Measurements from ENCODE around the gene KRTAP2-3.
"Not testable (repeated sequence)": the region's sequence is repeated elsewhere in the genome, so short reads cannot be mapped to it uniquely, and the experiment has no call there.

Gene KRTAP2-3

DNA sequence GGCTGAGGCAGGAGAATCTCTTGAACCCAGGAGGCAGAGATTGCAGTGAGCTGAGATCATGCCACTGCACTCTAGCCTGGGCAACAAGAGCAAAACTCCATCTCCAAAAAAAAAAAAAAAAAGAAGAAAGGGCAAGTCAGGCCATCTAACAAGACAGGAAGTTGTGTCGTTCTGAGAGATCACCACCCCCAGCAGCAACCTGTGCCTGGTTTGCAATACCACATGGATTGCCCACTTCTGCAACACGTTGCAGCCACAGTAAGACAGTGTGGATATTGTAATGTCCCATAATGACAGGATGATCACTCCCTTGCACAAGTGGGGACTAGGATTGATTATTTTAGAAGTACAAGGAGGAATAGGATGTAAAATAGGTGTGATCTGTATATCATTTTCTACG is 9.1 kb upstream of the KRTAP2-3 start:
- no peak for FAIRE-seq
- no peak for DNase-seq (ENCODE audit: low spot score)

DNA sequence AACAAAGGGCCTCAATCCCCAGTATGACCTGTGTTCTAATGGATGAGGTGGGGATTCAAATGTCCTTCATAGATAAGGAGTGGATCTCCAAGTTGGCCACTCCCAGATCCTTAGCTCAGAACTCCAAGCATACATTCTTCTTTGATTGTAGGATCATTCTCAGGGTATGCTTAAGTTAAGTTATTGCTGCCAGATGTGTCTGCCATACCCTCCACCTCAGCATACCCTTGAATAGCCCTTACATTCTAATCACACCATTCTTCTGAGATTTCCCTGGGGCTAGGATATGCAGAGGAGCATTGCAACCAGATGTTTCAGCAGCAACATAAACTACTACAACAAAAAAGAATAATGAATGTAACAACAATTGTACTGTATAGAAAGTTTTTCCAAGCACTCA is 7.4 kb upstream of the KRTAP2-3 start:
- FAIRE-seq (no peak), DNase-seq (ENCODE audit: low spot score) (no peak)

DNA sequence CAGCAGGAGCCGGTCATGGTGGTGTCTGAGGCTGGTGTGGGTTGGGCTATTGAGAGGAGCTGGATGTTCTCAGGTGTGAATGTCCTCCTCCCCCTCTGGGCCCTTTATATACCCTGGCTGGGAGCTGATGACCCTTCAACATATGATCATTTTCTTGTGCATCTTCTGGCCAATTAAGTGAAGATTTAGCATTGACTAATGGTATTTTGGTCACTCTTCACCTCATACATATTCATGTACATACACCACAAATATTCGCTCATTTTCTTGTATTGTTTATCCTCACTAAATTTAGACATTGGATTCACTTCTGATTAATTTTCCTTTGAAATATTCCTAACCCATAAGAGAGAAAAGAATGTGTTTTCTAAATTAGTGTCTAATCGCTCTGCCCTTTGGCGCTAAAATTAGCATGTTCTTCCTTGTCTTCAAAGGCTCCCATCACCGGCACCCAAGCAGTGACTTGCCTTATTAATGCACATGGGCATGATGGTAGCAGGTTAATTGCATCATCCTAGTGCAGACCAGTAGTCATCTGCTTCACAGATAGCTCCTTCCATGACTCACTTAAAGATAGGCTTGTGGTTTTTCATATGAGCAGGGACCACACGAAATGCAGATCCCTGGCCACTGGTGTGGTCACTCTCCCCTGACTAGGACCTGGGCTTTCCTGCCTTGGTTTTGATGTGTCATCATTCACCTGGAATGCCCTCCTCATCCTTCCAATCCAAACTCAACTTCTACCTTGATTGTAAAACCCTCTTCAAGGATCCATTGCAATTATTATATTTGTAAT is 6.1 kb upstream of the KRTAP2-3 start, which contains the start of gene KRTAP2-4:
Gene KRTAP2-4 (minus strand): TSS at position 51 of the 796 bp plus-strand sequence. CDS start 34 bp downstream, at position 17.
- DNase-seq (ENCODE audit: low spot score) (peak; percentile 99), FAIRE-seq (peak; percentile 99)

DNA sequence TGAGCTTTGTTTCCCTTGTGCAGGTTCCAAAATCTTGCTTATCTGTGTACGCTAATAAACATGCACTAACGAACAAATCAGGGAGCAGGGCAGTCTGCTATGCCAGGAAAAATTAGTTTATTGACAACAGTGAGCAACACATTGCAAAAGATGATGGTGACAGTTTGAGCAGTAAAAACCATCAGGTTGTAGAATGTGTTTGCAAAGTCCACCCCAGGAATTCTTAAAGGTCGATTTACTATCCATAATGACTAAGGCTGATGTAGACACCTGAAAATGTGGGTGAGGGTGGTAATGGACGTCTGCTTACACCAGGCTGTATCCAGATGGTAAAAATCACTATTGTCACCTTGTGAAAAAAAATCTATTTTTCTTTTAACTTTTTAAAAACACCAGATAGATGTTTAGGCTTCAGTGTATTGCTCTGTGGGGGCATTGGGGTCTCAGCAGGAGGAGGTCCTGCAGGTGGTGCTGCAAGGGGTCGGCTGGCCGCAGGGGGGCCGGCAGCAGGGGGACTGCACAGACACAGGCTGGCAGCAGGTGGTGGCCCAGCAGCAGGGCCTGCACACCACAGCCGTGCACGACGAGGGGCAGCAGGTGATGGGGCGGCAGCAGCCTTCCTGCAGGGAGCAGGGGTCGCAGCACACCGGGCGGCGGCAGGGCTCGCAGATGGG is 5.2 kb upstream of the KRTAP2-3 start:
- FAIRE-seq; DNase-seq (ENCODE audit: low spot score): not testable (repeated sequence)

DNA sequence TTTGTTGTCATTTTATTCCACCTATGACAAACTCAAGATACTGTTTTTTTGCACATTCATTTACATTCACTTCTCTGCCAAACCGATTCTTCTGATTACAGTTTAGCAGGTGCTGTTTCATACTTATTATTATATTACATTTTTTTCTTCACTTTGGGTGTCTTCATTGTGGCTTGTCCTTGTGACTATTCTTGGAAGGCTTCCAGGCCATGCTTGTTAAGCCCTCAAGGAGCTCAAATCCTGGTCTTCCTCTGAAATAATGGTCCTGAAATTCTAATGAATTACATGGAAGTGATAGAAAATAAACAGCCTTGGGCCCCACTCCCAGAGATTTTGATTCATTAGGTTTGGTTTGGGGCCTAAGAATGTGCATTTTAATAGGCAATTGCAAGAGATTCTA is 4.4 kb upstream of the KRTAP2-3 start:
- DNase-seq (ENCODE audit: low spot score) (no peak), FAIRE-seq (no peak)

DNA sequence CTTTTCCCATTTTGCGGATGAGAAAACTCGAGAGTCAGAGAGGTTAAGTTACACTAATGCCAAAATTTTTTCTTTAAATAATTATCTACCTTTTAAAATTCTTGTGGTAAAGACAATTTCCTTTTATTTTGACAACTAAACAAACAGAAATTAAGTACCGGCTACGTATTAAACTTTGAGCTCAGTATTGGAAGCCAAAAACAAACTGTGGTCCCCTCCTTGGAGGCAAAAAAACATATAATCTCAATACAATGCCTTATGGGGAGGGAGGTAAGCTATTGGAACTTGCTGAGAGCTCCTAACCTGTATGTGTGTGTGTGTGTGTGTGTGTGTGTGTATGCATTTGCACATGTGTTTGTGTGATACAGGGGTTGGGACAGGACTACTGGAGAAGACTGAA is 3.5 kb upstream of the KRTAP2-3 start:
- no peak for DNase-seq (ENCODE audit: low spot score)

DNA sequence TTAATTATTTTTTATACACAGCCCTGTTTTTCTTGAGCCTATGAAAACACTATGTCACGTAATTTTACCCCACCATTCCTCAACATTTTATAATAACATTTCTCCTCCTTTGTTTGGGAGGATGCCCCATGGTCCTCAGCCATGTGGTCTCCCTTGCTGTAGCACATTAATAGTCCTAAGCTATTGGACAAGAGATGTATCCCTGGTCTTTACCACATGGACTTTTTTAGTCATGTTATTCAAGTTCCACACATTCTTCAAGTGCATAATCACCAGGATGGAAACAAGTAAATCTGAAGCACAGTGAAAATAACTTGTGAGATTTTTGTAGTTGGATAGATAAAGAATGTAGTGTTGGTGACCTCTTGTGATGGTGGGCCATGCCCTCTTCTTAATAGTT is 2.0 kb upstream of the KRTAP2-3 start:
- FAIRE-seq (peak; percentile 95), DNase-seq (ENCODE audit: low spot score) (peak; percentile 94)

More for the DNA sequence above, 3.5 kb upstream of the KRTAP2-3 start:
- no peak for FAIRE-seq

DNA sequence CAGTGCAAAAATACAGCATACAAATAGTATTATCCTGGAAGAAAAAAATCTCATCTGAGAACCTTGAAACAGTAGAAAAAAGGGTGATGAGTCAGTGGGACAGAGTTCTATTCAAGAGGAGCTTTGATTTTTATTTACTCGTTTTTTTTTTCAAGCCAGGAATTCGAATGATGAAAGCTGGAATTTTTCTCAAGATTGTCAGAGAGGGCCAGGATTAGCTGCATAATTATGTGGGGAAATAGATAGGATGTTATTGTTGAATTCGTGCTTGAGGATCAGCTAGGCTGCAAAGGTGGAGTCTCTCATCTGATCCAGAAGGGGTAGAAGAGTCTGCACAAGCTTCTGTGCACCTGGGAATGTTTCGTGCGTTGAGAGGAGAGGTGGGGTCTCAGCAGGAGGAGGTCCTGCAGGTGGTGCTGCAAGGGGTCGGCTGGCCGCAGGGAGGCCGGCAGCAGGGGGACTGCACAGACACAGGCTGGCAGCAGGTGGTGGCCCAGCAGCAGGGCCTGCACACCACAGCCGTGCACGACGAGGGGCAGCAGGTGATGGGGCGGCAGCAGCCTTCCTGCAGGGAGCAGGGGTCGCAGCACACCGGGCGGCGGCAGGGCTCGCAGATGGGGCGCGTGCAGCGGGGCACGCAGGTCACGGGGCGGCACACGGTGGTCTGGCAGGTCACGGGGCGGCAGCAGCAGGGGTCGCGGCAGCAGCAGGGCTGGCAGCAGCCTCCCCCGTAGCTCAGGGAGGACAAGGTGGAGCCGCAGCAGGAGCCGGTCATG is 450 bp downstream of the KRTAP2-3 start:
- FAIRE-seq (peak; percentile 33), DNase-seq (ENCODE audit: low spot score) (peak; percentile 37)

DNA sequence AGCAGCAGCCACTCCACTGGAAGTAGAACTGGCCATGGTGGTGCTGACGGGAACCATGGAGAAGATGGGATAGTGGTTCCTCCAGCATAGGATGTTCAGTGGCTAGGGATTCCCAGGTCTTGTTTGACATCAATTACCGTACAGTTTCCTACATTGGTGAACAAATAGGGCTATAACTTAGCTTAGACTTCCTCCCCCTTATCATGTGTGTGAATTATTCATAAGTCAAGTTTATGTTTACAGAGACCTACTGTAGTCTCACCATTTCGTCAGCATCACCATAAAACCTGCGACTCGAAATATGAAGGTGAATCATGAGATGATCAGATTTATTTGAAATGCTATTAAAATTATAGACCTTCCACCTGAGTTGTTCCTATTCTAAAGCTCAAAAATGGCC is 1.2 kb downstream of the KRTAP2-3 start:
- no peak for DNase-seq (ENCODE audit: low spot score)
- no peak for FAIRE-seq

DNA sequence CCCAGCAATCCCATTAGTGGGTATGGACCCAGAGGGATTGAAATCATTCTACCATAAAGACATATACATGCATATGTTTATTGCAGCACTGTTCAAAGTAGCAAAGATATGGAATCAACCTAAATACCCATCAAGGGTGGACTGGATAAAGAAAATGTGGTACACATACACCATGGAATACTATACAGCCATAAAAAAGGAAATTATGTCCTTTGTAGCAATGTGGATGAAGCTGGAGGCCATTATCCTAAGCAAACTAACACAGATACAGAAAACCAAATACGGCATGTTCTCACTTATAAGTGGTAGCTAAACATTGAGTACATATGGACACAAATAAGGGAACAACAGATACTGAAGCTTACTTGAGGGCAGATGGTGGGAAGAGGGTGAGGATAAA is 2.4 kb downstream of the KRTAP2-3 start:
- FAIRE-seq: no peak

DNA sequence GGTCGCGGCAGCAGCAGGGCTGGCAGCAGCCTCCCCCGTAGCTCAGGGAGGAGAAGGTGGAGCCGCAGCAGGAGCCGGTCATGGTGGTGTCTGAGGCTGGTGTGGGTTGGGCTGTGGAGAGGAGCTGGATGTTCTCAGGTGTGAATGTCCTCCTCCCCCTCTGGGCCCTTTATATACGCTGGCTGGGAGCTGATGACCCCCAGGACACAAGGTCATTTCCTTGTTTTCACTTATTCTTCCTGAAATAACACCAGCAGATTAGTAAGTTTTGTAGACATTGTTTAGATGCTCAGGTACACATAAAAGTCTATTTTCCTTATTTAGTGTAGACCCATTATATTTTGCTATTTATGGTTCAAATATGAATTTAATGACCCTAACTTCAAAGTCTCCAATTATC is 4.8 kb downstream of the KRTAP2-3 start, which contains the start of gene KRTAP2-2:
Gene KRTAP2-2 (minus strand): TSS at position 101 of the 400 bp plus-strand sequence. CDS start 19 bp downstream, at position 82.
- not testable (repeated sequence) for FAIRE-seq

More for the DNA sequence above, 2.4 kb downstream of the KRTAP2-3 start:
- no peak for DNase-seq (ENCODE audit: low spot score)

DNA sequence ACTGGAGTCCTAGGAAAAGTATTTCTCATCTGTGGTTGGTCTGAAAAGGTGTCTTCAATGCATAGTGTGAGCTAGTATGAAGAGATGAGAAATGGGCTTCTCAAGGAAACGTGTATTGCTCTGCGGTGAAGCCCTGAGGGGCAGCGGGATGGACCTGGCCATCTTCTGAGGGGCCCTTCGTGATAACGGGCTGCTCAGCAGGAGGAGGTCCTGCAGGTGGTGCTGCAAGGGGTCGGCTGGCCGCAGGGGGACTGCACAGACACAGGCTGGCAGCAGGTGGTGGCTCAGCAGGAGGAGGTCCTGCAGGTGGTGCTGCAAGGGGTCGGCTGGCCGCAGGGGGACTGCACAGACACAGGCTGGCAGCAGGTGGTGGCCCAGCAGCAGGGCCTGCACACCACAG is 5.4 kb downstream of the KRTAP2-3 start:
- not testable (repeated sequence) for FAIRE-seq; DNase-seq (ENCODE audit: low spot score)

More for the DNA sequence above, 4.8 kb downstream of the KRTAP2-3 start, which contains the start of gene KRTAP2-2:
- not testable (repeated sequence) for DNase-seq (ENCODE audit: low spot score)

DNA sequence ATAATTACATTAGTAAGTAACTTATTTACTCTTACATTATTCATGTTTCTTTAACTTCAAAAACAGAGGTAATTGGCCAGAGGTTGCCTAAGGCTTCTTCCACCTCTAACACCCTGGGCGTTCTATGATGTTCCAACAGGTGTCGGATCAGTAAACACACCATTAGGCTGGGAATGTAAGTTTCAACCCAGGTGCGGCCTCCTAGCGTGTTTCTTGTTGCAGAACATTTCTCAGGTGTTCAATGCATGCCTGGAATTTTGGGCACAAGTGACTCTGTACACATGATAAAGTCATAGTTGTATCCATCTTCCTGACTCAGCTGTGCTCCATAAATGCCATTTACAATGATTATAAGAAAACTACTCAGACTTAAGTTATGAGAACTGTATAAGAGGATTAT is 5.9 kb downstream of the KRTAP2-3 start:
- FAIRE-seq (no peak), DNase-seq (ENCODE audit: low spot score) (no peak)

DNA sequence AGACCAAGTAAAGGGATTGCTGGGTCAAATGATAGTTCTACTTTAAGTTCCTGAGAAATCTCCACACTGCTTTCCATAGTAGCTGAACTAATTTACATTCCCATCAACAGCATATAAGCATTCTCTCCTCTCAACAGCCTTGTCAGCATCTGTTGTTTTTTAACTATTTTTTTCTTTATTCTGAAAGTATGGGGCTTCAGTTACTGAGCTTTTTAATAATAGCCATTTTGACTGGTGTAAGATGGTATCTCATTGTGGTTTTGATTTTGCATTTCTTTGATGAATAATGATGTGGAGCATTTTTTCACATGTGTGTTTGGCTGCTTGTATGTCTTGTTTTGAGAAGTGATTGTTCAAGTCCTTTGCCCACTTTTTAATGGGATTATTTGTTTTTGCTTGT is 7.3 kb downstream of the KRTAP2-3 start:
- DNase-seq (ENCODE audit: low spot score) (no peak), FAIRE-seq (no peak)

DNA sequence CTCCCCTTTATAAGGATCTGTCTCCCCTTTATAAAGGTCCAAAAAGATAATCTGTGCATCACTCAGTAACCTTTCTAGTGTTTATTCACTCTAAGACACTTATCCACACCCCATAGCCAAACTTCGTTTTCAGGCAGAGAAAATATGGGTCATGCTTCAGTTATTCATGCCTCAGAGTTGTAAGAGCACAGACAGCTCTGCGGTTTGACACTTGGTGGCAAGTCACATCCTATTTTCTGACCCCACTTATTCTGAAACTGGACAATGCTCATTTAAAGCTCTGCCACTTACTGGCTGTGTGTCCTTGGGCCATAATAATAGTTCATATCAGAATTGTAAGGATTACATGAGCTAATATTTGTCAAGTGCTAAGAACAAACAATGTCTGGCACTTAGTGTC is 10.8 kb downstream of the KRTAP2-3 start:
- DNase-seq (ENCODE audit: low spot score): peak; percentile 84
- peak; percentile 95 for FAIRE-seq

DNA sequence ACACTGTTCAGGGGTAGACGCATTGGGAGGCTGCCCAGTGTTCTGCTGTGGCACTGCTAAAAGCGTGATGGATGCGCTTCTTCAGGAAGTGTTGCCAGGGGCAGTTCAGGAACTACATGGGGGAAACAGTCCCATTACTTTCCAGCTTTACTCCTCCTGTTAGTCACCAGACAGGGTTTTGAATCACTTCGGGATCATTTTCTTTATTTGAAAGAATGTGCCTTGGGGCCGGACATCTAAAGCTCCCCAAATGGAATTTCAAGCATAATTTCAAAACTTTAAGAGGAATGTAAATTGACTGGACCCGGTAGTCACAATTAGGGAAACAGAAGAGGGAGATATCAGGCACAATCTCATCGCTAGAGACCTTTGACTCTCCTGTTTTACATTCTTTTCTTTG is 11.5 kb downstream of the KRTAP2-3 start:
- no peak for FAIRE-seq

DNA sequence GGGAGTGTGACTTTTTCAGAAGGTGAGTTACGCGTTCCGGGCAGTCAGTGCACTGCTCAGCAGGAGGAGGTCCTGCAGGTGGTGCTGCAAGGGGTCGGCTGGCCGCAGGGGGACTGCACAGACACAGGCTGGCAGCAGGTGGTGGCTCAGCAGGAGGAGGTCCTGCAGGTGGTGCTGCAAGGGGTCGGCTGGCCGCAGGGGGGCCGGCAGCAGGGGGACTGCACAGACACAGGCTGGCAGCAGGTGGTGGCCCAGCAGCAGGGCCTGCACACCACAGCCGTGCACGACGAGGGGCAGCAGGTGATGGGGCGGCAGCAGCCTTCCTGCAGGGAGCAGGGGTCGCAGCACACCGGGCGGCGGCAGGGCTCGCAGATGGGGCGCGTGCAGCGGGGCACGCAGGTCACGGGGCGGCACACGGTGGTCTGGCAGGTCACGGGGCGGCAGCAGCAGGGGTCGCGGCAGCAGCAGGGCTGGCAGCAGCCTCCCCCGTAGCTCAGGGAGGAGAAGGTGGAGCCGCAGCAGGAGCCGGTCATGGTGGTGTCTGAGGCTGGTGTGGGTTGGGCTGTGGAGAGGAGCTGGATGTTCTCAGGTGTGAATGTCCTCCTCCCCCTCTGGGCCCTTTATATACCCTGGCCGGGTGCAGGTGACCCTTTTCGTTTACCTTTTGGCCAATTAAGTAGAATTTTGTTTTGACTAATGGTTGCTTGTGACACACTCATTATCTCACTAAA is 13.0 kb downstream of the KRTAP2-3 start, which contains the start of gene KRTAP2-1:
Gene KRTAP2-1 (minus strand): TSS at position 582 of the 731 bp plus-strand sequence. CDS start 49 bp downstream, at position 533.
- DNase-seq (ENCODE audit: low spot score); FAIRE-seq: not testable (repeated sequence)

More for the DNA sequence above, 11.5 kb downstream of the KRTAP2-3 start:
- DNase-seq (ENCODE audit: low spot score): peak; percentile 45

DNA sequence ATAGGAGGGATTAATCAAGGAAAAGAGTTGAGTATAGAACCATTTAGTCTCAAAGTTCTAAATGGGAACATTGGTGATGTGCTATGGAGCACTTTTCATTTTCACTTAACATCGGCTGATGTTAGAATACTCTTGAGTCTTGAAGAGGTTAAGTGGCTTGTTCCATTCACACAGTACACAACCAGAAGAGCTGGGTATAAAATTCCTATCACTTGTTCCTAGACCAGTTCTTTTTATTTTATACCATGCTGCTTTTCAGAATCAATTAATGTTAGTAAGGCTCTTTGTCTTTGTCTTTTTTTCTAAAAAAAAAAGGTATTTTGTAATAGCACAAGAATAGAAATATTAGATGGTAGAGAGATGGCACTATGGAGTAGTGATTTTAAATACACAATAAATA is 17.0 kb downstream of the KRTAP2-3 start:
- DNase-seq (ENCODE audit: low spot score) (no peak), FAIRE-seq (no peak)

DNA sequence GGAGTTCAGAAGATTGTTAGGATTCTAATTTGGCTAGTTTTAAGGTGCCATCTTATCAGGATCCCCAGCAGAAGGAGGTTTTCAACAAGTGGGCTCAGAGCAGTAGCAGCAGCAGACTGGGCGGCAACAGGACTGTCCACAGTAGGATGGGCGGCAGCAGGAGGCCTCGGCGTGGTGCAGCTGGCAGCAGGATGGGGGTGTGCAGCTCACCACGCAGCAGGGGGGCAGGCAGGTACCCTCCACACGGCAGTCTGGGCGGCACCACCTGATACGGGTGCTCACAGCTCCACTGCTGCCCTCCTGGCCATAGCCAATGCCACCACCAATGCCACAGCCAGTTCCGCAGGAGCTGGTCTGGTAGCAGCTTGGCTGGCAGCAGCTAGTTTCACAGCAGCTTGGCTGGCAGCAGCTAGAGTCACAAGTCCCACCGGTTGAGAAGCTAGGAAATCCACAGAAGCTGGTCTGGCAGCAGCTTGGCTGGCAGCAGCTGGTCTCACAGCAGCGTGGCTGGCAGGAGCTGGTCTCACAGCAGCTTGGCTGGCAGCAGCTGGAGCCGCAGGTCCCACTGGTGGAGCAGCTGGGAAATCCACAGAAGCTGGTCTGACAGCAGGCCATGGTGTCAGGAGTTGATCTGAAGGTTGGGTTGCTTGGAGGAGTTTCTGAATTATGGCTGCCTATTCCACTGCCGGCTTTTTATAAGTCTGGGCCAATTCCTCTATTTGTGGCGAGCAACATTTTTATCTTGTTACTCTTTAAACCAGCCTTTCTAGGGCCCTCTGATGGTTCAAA is 18.9 kb downstream of the KRTAP2-3 start, which contains the start of gene KRTAP1-1:
Gene KRTAP1-1 (minus strand): TSS at position 668 of the 789 bp plus-strand sequence. CDS start 53 bp downstream, at position 615.
- FAIRE-seq; DNase-seq (ENCODE audit: low spot score): not testable (repeated sequence)
